Measurements from ENCODE around the gene TSPAN17. TPM values are rescaled to one million over a fixed set of nuclear protein-coding genes. Genes with fewer than 3 reads are reported as not detected.
"Not testable (repeated sequence)": the region's sequence is repeated elsewhere in the genome, so short reads cannot be mapped to it uniquely, and the experiment has no call there.

Gene TSPAN17
- total RNA-seq: 10 to 100 TPM; 18.3 to 28.0 (median 24.1) TPM

DNA sequence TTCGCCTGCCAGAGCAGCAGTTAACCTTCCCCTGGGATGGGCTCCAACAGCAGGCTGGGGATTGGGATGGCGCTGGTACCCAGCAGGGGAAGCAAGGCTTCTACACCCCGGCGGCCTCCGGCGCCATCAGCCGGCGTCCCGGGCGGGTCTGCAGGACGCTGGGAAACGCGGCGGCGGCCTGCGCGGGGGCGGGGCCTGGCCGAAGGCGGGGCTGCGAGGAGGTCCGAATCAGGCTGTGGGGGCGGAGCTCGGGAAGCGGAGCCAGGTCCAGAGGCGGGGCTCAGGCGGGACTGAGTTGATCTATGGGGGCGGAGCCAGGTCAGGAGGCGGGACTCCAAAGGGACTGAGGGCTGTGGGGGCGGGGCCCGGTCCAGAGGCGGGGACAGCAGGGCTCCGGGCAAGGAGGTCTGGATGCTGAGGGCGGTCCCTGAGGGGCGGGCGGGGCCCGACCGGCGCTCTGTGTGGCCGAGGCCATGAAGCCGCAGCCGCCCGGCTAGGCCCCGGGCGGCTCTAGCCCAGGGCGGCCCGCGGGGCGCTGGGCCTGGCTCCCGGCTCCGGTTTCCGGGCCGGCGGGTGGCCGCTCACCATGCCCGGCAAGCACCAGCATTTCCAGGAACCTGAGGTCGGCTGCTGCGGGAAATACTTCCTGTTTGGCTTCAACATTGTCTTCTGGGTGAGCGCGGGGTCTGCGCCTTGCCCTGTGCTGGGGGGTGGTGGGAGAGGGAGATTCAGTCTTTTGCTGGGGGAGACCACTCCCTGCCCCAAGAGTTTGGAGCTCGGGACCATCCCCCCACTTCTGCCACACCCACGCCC lies at the start of gene TSPAN17:
Gene TSPAN17 (plus strand): TSS at position 455 of the 813 bp plus-strand sequence. CDS start 132 bp downstream, at position 587.
- no peaks in the 10 kb centered on the region for H3K27me3 Mint-ChIP-seq (ENCODE audit: low read depth)
- no peaks in the 10 kb centered on the region for H3K9me3 Mint-ChIP-seq
- DNase-seq (peak; percentile 98), ATAC-seq (peak; percentile 93 to 94)
- H3K4me3 Mint-ChIP-seq: peak within 1 kb of the TSS; percentile 86
- no peaks in the 10 kb centered on the region for H3K36me3 Mint-ChIP-seq (ENCODE audit: insufficient read depth)
- H3K4me1 Mint-ChIP-seq (ENCODE audit: low read depth): peaks cover 50% of the 10 kb centered on the region

GRCh38 chr5:176599749-176600430 lies 47.4 kb upstream of the TSPAN17 start:
- not testable (repeated sequence) for ATAC-seq; DNase-seq; H3K4me3 Mint-ChIP-seq; H3K4me1 Mint-ChIP-seq (ENCODE audit: low read depth); H3K36me3 Mint-ChIP-seq (ENCODE audit: insufficient read depth); H3K9me3 Mint-ChIP-seq; H3K27me3 Mint-ChIP-seq (ENCODE audit: low read depth)

- ATAC-seq (no peak), DNase-seq (no peak)
- Mint-ChIP-seq H3K4me1 (ENCODE audit: low read depth) (no peaks in the 10 kb centered on the region), H3K36me3 (ENCODE audit: insufficient read depth) (no peaks in the 10 kb centered on the region), H3K27me3 (ENCODE audit: low read depth) (no peaks in the 10 kb centered on the region), H3K9me3 (no peaks in the 10 kb centered on the region), H3K4me3 (no peak overlapping the region)
Observed at GRCh38 chr5:176601901-176602482, 45.3 kb upstream of the TSPAN17 start.

DNA sequence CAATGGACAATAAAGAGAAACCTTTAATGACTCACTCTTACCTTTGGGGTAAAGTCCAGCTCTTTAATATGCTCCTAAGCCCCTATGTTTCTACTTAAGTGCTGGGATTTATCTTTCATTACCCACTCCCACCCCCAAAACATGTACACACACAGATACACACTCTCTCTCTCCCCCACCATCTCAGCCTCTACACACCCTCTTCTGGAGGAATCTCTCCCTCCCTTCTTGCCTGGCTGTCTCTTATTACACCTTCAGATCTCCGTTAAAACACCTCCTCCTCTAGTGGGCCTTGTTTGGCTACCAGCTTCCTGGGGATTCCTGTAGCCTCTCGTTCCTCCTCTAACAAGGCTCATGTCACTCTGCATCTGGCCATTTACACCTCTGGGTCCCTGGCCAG lies 44.2 kb upstream of the TSPAN17 start:
- no peak for DNase-seq
- H3K4me3 Mint-ChIP-seq: no peak overlapping the region
- no peaks in the 10 kb centered on the region for H3K27me3 Mint-ChIP-seq (ENCODE audit: low read depth)
- ATAC-seq: no peak
- no peaks in the 10 kb centered on the region for H3K4me1 Mint-ChIP-seq (ENCODE audit: low read depth)
- H3K36me3 Mint-ChIP-seq (ENCODE audit: insufficient read depth): no peaks in the 10 kb centered on the region
- H3K9me3 Mint-ChIP-seq: no peaks in the 10 kb centered on the region

DNA sequence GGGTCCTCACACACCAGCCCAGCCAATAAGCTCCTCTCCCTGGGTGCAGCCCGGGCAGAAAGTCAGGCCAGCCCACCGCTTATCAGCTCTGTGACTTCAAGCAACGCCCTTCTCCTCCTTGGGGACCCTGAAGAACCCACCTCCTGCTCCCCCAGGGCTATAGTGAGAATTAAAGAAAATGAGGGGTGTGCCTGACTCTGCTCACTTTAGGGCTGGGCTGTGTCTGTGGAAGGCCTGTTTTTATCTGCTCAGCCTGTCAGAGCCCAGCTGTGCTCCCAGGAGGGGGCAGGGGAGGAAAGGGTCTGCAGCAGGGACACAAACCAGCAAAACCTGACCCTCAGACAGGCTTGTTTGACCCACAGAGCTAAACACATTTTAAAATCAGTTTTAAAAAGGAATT lies 41.3 kb upstream of the TSPAN17 start:
- Mint-ChIP-seq H3K9me3 (no peaks in the 10 kb centered on the region), H3K36me3 (ENCODE audit: insufficient read depth) (no peaks in the 10 kb centered on the region), H3K4me3 (no peak overlapping the region), H3K27me3 (ENCODE audit: low read depth) (peaks cover 5% of the 10 kb centered on the region), H3K4me1 (ENCODE audit: low read depth) (peaks cover 9% of the 10 kb centered on the region)
- DNase-seq (no peak), ATAC-seq (no peak)

DNA sequence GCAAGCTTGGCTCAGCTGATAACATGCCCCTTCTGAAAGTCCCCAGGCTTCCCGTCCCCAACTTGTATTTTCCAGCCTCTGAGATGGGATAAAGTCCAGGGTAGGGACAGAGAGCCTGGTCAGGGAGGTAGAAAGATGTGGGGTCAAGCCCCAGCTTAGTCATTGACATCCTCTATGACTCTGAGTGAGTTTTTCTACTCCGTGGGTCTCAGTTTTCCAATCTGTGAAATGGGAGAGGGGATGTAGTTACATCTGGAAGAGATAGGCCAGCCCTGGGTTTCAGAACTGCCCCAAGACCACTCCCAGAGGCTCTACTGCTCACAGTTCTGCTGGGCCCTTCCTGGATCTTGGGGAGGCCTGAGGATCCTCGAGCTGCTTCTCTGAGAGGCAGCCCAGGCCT lies 40.4 kb upstream of the TSPAN17 start:
- no peak for DNase-seq
- H3K36me3 Mint-ChIP-seq (ENCODE audit: insufficient read depth): no peaks in the 10 kb centered on the region
- no peak for ATAC-seq
- no peak overlapping the region for H3K4me3 Mint-ChIP-seq
- no peaks in the 10 kb centered on the region for H3K9me3 Mint-ChIP-seq
- peaks cover 12% of the 10 kb centered on the region for H3K4me1 Mint-ChIP-seq (ENCODE audit: low read depth)
- peaks cover 11% of the 10 kb centered on the region for H3K27me3 Mint-ChIP-seq (ENCODE audit: low read depth)

- DNase-seq (no peak), ATAC-seq (no peak)
- Mint-ChIP-seq H3K27me3 (ENCODE audit: low read depth) (peaks cover 21% of the 10 kb centered on the region), H3K36me3 (ENCODE audit: insufficient read depth) (no peaks in the 10 kb centered on the region), H3K9me3 (no peaks in the 10 kb centered on the region), H3K4me1 (ENCODE audit: low read depth) (peaks cover 12% of the 10 kb centered on the region), H3K4me3 (peak overlapping the region; percentile 88)
Observed at GRCh38 chr5:176608142-176608705, 39.1 kb upstream of the TSPAN17 start.

DNA sequence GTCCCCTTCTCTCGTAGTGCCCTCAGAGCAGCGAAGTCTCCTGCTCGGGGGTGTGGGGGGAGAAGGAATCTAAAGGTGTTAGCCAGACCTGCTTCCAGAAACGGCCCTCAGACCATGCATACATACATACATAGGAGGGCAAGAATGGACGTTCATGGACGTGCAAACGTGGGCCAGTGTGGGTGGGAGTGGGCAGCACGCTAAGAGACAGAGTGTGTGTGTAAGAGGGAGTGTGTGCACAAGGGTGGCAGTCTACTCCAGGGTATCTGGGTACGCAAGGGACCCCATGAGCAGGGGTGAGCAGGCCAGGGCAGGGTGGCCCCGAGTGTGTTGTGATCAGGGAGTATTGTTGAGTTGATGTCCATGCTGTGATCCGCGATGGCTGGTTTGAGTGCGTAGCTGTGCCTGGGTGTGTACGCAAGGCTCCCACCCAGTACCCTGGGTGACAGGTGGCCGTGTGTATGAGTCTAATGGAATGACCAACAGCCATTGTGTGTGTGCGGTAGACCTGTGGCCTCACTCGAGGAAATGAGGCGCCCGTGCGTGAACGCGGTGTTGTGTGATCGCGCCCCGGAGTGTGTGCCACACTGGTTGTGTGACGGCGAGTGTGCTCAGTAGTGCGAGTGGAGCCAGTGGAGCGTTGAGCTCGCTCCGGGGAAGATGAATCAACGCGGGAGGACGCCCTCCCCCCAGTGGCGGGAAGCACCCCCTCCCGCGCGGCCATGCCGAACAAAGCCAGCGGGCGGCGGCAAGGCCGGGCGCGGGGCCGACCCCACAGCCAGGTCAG lies 38.2 kb upstream of the TSPAN17 start:
- DNase-seq: peak; percentile 23
- no peaks in the 10 kb centered on the region for H3K36me3 Mint-ChIP-seq (ENCODE audit: insufficient read depth)
- H3K27me3 Mint-ChIP-seq (ENCODE audit: low read depth): peaks cover 28% of the 10 kb centered on the region
- peaks cover 12% of the 10 kb centered on the region for H3K4me1 Mint-ChIP-seq (ENCODE audit: low read depth)
- H3K9me3 Mint-ChIP-seq: no peaks in the 10 kb centered on the region
- peak overlapping the region; percentile 88 for H3K4me3 Mint-ChIP-seq
- ATAC-seq: peak; percentile 46 to 54

DNA sequence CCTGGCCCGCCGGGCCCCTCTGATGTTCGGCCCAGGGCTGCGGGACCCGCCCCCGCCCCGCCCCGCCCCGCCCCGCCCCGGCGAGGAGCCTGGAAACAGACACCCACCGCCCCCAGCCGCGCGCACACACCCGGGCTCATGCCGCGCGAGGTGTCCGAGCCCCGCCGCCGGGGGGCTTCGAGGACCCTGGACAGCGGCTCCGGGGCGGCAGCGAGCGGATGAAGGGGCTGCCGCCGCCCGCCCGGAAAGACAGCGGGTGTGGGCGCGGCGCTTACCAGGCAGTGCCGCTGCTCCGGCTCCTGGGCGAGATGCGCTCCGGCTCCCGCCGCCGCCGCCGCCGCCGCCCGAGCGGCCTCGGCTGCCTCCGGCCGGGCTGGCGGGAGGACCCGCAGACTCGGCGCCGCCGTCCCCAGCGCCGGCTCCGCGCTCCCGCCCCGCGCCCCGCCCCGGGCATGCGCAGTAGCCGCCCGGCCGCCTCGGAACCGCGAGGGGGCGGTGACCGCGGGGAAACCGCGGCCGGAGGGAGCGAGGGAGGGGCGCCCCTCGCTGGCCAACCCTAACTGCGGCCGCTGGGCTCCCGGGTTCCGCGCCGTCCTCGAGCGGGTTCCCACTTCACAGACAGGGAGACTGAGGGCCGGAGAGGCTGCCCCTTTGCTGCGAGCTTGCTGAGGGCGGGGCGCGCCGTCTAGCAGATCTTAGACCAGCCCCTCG lies 37.4 kb upstream of the TSPAN17 start, which contains the start of gene GPRIN1:
Gene GPRIN1 (minus strand): TSS at position 433 of the 711 bp plus-strand sequence. CDS start 10,322 bp downstream, outside the sequence.
- Mint-ChIP-seq H3K4me3 (peak within 1 kb of the TSS; percentile 88), H3K4me1 (ENCODE audit: low read depth) (peaks cover 12% of the 10 kb centered on the region), H3K27me3 (ENCODE audit: low read depth) (peaks cover 32% of the 10 kb centered on the region), H3K9me3 (no peaks in the 10 kb centered on the region), H3K36me3 (ENCODE audit: insufficient read depth) (no peaks in the 10 kb centered on the region)
- ATAC-seq (peak; percentile 86 to 87), DNase-seq (peak; percentile 38)

DNA sequence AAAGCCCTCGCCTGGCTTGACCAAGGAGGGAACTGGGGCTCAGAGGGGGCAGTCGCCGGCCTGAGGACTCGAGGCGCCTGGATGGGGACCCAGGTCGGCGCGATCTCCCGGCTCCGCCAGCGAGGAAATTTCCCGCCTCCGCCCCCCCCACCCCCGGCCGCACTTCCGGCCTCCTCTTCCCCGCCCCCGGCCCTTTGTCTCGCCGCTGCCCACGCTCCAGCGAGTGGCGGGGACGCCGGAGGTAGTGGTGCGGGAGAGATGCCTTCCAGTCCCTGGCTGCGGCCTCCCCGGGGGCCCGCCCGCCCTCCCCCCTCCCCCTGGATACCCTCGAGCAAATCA lies 36.9 kb upstream of the TSPAN17 start:
- peaks cover 12% of the 10 kb centered on the region for H3K4me1 Mint-ChIP-seq (ENCODE audit: low read depth)
- H3K27me3 Mint-ChIP-seq (ENCODE audit: low read depth): peaks cover 37% of the 10 kb centered on the region
- H3K36me3 Mint-ChIP-seq (ENCODE audit: insufficient read depth): no peaks in the 10 kb centered on the region
- no peaks in the 10 kb centered on the region for H3K9me3 Mint-ChIP-seq
- peak overlapping the region; percentile 75 for H3K4me3 Mint-ChIP-seq
- DNase-seq: no peak
- no peak for ATAC-seq

- Mint-ChIP-seq H3K4me3 (no peak overlapping the region), H3K4me1 (ENCODE audit: low read depth) (peaks cover 12% of the 10 kb centered on the region), H3K36me3 (ENCODE audit: insufficient read depth) (no peaks in the 10 kb centered on the region), H3K9me3 (no peaks in the 10 kb centered on the region), H3K27me3 (ENCODE audit: low read depth) (peaks cover 47% of the 10 kb centered on the region)
- DNase-seq (peak; percentile 29), ATAC-seq (no peak)
Observed at GRCh38 chr5:176611435-176611834, 35.8 kb upstream of the TSPAN17 start.

- Mint-ChIP-seq H3K9me3 (no peaks in the 10 kb centered on the region), H3K4me3 (no peak overlapping the region), H3K4me1 (ENCODE audit: low read depth) (peaks cover 12% of the 10 kb centered on the region), H3K36me3 (ENCODE audit: insufficient read depth) (no peaks in the 10 kb centered on the region), H3K27me3 (ENCODE audit: low read depth) (peaks cover 53% of the 10 kb centered on the region)
- DNase-seq: no peak
- no peak for ATAC-seq
Observed at GRCh38 chr5:176612008-176612407, 35.3 kb upstream of the TSPAN17 start.

DNA sequence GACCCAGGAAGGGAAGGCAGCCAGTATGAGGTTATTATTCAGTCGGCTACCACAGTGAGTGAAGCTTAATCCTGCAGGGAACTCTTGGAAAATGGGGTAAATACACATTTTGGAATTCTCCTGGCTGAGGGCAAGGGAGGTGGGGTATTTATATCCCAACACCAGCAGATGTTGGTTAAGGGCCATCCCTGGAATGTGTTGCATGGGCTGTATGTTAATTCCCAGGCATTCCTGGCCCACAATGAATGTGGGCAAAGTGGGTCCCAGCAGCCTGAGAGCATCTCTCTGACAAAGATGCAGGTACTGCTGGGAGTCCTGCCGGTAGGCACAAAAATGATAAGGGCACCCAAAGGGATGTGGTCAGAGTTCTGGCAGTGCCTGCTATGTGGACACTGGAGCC lies 34.4 kb upstream of the TSPAN17 start:
- Mint-ChIP-seq H3K27me3 (ENCODE audit: low read depth) (peaks cover 60% of the 10 kb centered on the region), H3K36me3 (ENCODE audit: insufficient read depth) (no peaks in the 10 kb centered on the region), H3K4me3 (no peak overlapping the region), H3K4me1 (ENCODE audit: low read depth) (peaks cover 12% of the 10 kb centered on the region), H3K9me3 (no peaks in the 10 kb centered on the region)
- no peak for ATAC-seq
- no peak for DNase-seq

Data from activated T-cell treated with anti-CD3 and anti-CD28 coated beads, Interleukin-2, amount 50 U/mL, for 4 hours (primary cell).